Ovary (tissue), 9 donors: Measurements from ENCODE around the gene COX4I2. TPM values are rescaled to one million over a fixed set of nuclear protein-coding genes. Genes with fewer than 3 reads are reported as not detected.

Experiments used
- DNase-seq, 5 donors: peaks; one replicate each; pipeline ENCODE4 v3.0.0-alpha.2; 2019 to 2020
- H3K27ac ChIP-seq, 2 donors: fragments of 200-600 bp; one replicate each; pipeline versions ENCODE4 v1.5.1 to v1.8.0; 2019 to 2022
- H3K27me3 ChIP-seq: fragments of 200-600 bp; one replicate; pipeline ENCODE4 v1.8.0; 2022
- H3K36me3 ChIP-seq: fragments of 200-600 bp; sonication (generic); one replicate; pipeline ENCODE4 v1.5.1; 2019
- H3K4me1 ChIP-seq: one replicate; pipeline ENCODE4 v1.8.1; 2013; ENCODE audit warnings: mild to moderate bottlenecking, moderate library complexity; ENCODE audit not compliant: insufficient read depth
- H3K4me3 ChIP-seq: fragments of 200-600 bp; sonication (generic); one replicate; pipeline ENCODE4 v1.5.1; 2017
- H3K9me3 ChIP-seq, 2 donors: fragments of 200-600 bp in 1 of 2; sonication (generic) in 1 of 2; one replicate each; pipeline versions ENCODE4 v1.5.1 to v1.8.1; 2013 to 2019; ENCODE audit warnings: mild to moderate bottlenecking in 1 of 2, moderate library complexity in 1 of 2
- EP300 ChIP-seq: sonication (generic); formaldehyde crosslinking; IDR thresholded peaks from one replicate; pipeline ENCODE4 v1.6.1; 2017; ENCODE audit warnings: antibody characterized with exemption
- POLR2A ChIP-seq: fragments of 450-650 bp; IDR thresholded peaks from one replicate; pipeline ENCODE4 v1.6.1; 2017; ENCODE audit warnings: antibody characterized with exemption, mild to moderate bottlenecking, moderate library complexity
- WGBS, 3 donors: extraction: QIAGEN DNeasy Blood & Tissue Kit in 1 of 3; methylation state at CpG; one replicate each; pipeline versions ENCODE4 v1.1.5 to v1.1.7; 2013 to 2017; 5-methylcytosine and 5-hydroxymethylcytosine counted together
- intact Hi-C, 4 donors: fragments of 100-400 bp; cut with DNase I; formaldehyde crosslinking; loops; one replicate each; pipeline versions ENCODE4 v1.11.0 to v1.15.1; 2022 to 2023
- polyA plus RNA-seq, 2 donors: library from polyadenylated mRNA; stranded (reverse); fragments of 200-250 nt in 1 of 2; fragments of 350-450 nt in 1 of 2; fragmentation: Illumina TruSeq in 1 of 2; extraction: RNeasy Lipid Tissue Mini Kit (QIAGEN cat#74804) in 1 of 2; gene quantifications; one replicate each; pipeline ENCODE4 v1.2.3, GENCODE V29; 2013 to 2014
- total RNA-seq, 7 donors: library from RNA; depleted of rRNA in 2 of 7; stranded (reverse); fragments of >200 nt in 2 of 7; fragmentation: NEBNext Ultra II Directional in 3 of 7; extraction: Animal tissue kit (Norgen Biotek cat#: 25700) in 3 of 7; gene quantifications; one replicate each; pipeline versions ENCODE4 v1.1.0 to v1.2.4, GENCODE V29; 2016 to 2023
- TF ChIP-seq, protein P1 (sequence below), 3 donors: fragments of 450-650 bp in 2 of 3; fragments of 200-600 bp in 1 of 3; IDR thresholded peaks; one replicate each; pipeline versions ENCODE4 v1.5.1 to v1.8.0; 2016 to 2022; ENCODE audit warnings: antibody characterized with exemption in 3 of 3, mild to moderate bottlenecking in 1 of 3
- donor health status: DM: no; HTN: no; CAD: no; lungs with moderate emphysema.
- donor health status: DM: no; HTN: no; CAD: no.
- donor health status: Bipolar disorder and iron deficiency.
- donor health status: DM: yes; HTN: yes; CAD: no.
- donor health status: DM: no; HTN: no; CAD: no.
- donor health status: DM: yes; HTN: yes; CAD: no.

COX4I2 gene
- total and polyA plus RNA-seq, 9 donors: 1.1 to 6.6 (median 2.4) TPM; not detected in 1

DNA sequence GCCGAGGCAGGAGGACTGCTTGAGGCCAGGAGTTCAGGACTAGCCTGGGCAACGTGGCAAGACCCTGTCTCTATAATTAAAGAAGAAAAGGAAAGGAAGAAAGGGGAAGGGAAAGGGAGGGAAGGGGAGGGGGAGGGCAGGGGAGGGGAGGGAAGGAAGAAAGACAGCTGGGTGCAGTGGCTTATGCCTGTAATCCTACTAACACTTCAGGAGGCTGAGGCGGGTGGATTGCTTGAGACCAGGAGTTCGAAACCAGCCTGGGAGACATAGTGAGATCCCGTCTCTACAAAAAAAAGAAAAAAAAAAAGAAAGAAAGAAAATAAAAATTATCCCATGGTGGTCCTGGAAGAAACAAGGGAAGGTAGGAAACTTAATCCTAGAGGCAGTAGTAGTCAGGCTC lies 51.4 kb downstream of the COX4I2 start:
- Histone ChIP-seq H3K27ac (no peak overlapping the region), H3K9me3 (no peaks in the 10 kb centered on the region), H3K27me3 (no peaks in the 10 kb centered on the region), H3K4me1 (peaks cover 2% of the 10 kb centered on the region), H3K4me3 (no peak overlapping the region), H3K36me3 (no peaks in the 10 kb centered on the region)
- DNase-seq: no peak
- WGBS, 3 donors: 88 to 94% (median 94%) methylated on average over 5 of the region's 5 CpGs
- TF ChIP-seq POLR2A (no peak), EP300 (no peak)
- TF ChIP-seq, protein P1, sequence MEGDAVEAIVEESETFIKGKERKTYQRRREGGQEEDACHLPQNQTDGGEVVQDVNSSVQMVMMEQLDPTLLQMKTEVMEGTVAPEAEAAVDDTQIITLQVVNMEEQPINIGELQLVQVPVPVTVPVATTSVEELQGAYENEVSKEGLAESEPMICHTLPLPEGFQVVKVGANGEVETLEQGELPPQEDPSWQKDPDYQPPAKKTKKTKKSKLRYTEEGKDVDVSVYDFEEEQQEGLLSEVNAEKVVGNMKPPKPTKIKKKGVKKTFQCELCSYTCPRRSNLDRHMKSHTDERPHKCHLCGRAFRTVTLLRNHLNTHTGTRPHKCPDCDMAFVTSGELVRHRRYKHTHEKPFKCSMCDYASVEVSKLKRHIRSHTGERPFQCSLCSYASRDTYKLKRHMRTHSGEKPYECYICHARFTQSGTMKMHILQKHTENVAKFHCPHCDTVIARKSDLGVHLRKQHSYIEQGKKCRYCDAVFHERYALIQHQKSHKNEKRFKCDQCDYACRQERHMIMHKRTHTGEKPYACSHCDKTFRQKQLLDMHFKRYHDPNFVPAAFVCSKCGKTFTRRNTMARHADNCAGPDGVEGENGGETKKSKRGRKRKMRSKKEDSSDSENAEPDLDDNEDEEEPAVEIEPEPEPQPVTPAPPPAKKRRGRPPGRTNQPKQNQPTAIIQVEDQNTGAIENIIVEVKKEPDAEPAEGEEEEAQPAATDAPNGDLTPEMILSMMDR (IDR thresholded peaks at IDR 0.05): no peak
- intact Hi-C loops: no loop called here

DNA sequence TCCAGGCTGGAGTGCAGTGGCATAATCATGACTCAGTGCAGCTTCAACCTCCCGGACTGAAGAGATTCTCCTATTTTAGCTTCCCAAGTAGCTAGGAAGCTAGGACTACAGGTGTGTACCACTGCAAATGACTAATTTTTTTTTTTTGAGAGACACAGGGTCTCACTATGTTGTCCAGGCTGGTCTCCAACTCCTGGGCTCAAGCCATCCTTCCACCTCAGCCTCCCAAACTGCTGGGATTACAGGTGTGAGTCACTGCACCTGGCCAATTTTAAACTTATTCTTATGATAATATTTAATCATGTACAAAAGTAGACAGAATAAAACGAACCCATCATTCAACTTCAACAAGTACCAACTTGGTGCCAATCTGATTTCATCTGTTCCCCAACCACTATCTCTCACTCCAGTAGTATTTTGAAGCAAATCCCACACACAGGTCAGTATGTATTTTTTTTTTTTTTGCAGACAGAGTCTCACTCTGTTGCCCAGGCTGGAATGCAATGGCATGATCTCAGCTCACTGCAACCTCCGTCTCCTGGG lies 52.5 kb downstream of the COX4I2 start:
- H3K4me3 ChIP-seq: no peak overlapping the region
- no peak overlapping the region for H3K27ac ChIP-seq
- TF ChIP-seq POLR2A (no peak), EP300 (no peak)
- TF ChIP-seq, protein P1 (IDR thresholded peaks at IDR 0.05): no peak
- intact Hi-C loops: no loop called here
- no peaks in the 10 kb centered on the region for H3K27me3 ChIP-seq
- no peaks in the 10 kb centered on the region for H3K36me3 ChIP-seq
- WGBS, 3 donors: 85 to 91% (median 91%) methylated on average over 3 of the region's 3 CpGs
- peaks cover 4% of the 10 kb centered on the region for H3K4me1 ChIP-seq
- DNase-seq: no peak
- H3K9me3 ChIP-seq: no peaks in the 10 kb centered on the region

DNA sequence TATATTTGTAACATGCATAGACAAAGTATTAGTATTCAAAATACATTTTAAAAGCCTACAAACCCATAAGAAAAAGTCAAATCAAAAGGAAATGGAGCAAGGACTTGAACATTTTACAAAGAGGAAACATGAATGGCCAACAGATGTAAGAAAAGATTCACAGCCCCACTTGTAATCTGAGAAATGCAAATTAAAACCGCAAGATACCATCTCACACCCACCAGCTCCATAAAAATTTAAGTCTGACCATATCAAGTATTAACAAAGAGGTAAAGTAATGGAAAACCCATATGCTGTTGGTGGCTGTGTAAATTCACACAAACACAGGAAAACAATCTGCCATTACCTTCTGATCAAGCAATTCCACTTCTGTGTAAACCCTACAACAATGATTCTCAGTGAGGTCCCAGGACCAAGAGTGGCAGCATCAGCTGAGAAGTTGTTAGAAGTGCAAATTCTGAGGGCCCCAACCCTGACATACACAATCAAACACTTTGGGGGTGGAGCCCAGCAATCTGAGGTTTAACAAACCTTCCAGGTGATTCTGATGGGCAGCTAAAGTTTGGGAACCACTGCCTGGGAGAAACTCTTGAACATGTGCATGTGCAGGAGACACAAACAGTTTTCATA lies 54.0 kb downstream of the COX4I2 start:
- intact Hi-C loops: no loop called here
- TF ChIP-seq EP300 (no peak), POLR2A (no peak)
- TF ChIP-seq, protein P1 (IDR thresholded peaks at IDR 0.05): no peak
- Histone ChIP-seq H3K27me3 (no peaks in the 10 kb centered on the region), H3K9me3 (no peaks in the 10 kb centered on the region), H3K4me1 (peaks cover 7% of the 10 kb centered on the region), H3K4me3 (no peak overlapping the region), H3K36me3 (no peaks in the 10 kb centered on the region), H3K27ac (no peak overlapping the region)
- no peak for DNase-seq
- WGBS, 3 donors: 32 to 46% (median 38%) methylated on average over 1 of the region's 1 CpG

DNA sequence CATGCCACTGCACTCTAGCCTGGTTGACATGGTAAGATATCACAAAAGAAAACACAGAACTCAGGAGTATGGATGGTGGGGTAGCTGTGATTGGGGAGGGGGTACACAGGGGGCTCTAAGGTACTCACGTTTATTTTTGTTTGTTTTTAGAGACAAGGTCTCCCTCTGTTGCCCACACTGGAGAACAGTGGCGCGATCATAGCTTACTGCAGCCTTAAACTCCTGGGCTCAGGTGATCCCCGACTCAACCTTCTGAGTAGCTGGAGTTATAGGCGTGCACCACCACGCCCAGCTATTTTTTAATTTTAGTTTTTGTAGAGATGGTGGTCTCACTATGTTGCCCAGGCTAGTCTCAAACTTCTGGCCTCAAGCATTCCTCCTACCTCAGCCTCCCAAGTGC lies 55.7 kb downstream of the COX4I2 start:
- TF ChIP-seq POLR2A: no peak
- peaks cover 7% of the 10 kb centered on the region for H3K4me1 ChIP-seq
- 87 to 90% (median 89%) methylated on average over 6 of the region's 6 CpGs for WGBS, 3 donors
- H3K27me3 ChIP-seq: no peaks in the 10 kb centered on the region
- H3K9me3 ChIP-seq: no peaks in the 10 kb centered on the region
- no peak overlapping the region for H3K4me3 ChIP-seq
- no peak for DNase-seq
- no peak overlapping the region for H3K27ac ChIP-seq
- no peaks in the 10 kb centered on the region for H3K36me3 ChIP-seq
- intact Hi-C loops: no loop called here

DNA sequence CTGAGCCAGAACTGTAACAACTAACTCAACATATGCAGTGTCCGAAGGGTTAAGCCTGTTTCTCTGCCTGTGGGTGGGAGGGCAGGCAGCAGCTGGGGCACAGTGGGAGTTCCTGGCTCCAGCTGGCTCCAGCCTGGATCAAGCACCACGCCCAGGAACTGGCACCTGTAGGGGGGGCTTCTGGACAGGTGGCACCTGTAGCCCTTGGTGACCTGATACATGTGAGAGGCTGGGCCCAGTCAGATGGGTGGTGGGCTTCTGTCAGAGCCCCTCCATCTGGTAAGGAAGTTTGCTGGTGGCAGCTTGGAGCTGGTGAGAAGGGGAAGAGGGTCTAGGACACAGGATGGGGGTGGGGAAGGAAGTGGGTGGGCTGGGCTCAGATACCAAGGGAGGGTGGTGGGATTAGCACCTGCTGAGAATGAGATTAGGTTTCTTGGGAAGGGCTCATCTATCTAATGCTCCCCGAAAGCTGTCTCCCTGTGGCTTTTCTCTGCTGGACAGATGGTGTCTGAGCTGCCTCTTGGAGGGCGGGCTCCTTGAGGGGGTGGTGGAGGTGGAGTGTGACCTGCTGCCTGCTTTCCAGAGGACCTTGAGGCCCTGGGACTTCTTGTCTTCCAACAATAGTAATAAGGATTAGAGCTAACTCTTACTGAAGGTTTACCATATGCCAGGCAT lies 56.4 kb downstream of the COX4I2 start:
- no peak overlapping the region for H3K4me3 ChIP-seq
- TF ChIP-seq POLR2A (no peak), EP300 (no peak)
- TF ChIP-seq, protein P1 (IDR thresholded peaks at IDR 0.05): no peak
- no peaks in the 10 kb centered on the region for H3K27me3 ChIP-seq
- intact Hi-C loops: no loop called here
- H3K36me3 ChIP-seq: no peaks in the 10 kb centered on the region
- no peak overlapping the region for H3K27ac ChIP-seq
- 58 to 63% (median 62%) methylated on average over 4 of the region's 4 CpGs for WGBS, 3 donors
- no peak for DNase-seq
- H3K4me1 ChIP-seq: peaks cover 9% of the 10 kb centered on the region
- no peaks in the 10 kb centered on the region for H3K9me3 ChIP-seq
